Immature natural killer cell (primary cell): ENCODE measurements around the gene HMX3. TPM values are rescaled to one million over a fixed set of nuclear protein-coding genes. Genes with fewer than 3 reads are reported as not detected.
"Not testable (repeated sequence)": the region's sequence is repeated elsewhere in the genome, so short reads cannot be mapped to it uniquely, and the experiment has no call there.

Experiments
- DNase-seq, 3 donors: peaks; one replicate each; pipeline ENCODE4 v3.0.0; 2022; ENCODE audit warnings: mixed read lengths in 1 of 3
- H3K27ac Mint-ChIP-seq, 6 donors: one replicate each; pipeline ENCODE4 v1.8.0; 2020; ENCODE audit warnings: mixed read lengths in 6 of 6, mild to moderate bottlenecking in 5 of 6, inconsistent platforms in 4 of 6, moderate library complexity in 3 of 6
- H3K27me3 Mint-ChIP-seq, 3 donors: one replicate each; pipeline ENCODE4 v1.8.0; 2020 to 2021; ENCODE audit warnings: low read depth in 3 of 3, mild to moderate bottlenecking in 3 of 3, mixed read lengths in 3 of 3, moderate library complexity in 3 of 3, inconsistent platforms in 1 of 3
- H3K36me3 Mint-ChIP-seq, 3 donors: one replicate each; pipeline ENCODE4 v1.8.0; 2020; ENCODE audit warnings: mixed read lengths in 3 of 3, inconsistent platforms in 2 of 3, mild to moderate bottlenecking in 2 of 3
- H3K4me1 Mint-ChIP-seq, 2 donors: one replicate each; pipeline ENCODE4 v1.8.0; 2020; ENCODE audit warnings: inconsistent platforms in 2 of 2, mild to moderate bottlenecking in 2 of 2, mixed read lengths in 2 of 2, moderate library complexity in 1 of 2
- H3K4me3 Mint-ChIP-seq, 5 donors: one replicate each; pipeline ENCODE4 v1.8.0; 2020; ENCODE audit warnings: mild to moderate bottlenecking in 5 of 5, mixed read lengths in 5 of 5, inconsistent platforms in 3 of 5, moderate library complexity in 3 of 5
- H3K9me3 Mint-ChIP-seq, 6 donors: one replicate each; pipeline ENCODE4 v1.8.0; 2020; ENCODE audit warnings: mild to moderate bottlenecking in 6 of 6, mixed read lengths in 6 of 6, inconsistent platforms in 4 of 6, moderate library complexity in 3 of 6
- polyA plus RNA-seq, 3 donors: library from polyadenylated mRNA; unstranded; fragments of 300-500 nt; fragmentation: Illumina TruSeq; gene quantifications; one replicate each; pipeline ENCODE4 v1.2.3, GENCODE V29; 2021

Gene HMX3
- polyA plus RNA-seq, 3 donors from 2014 or later = not detected

DNA sequence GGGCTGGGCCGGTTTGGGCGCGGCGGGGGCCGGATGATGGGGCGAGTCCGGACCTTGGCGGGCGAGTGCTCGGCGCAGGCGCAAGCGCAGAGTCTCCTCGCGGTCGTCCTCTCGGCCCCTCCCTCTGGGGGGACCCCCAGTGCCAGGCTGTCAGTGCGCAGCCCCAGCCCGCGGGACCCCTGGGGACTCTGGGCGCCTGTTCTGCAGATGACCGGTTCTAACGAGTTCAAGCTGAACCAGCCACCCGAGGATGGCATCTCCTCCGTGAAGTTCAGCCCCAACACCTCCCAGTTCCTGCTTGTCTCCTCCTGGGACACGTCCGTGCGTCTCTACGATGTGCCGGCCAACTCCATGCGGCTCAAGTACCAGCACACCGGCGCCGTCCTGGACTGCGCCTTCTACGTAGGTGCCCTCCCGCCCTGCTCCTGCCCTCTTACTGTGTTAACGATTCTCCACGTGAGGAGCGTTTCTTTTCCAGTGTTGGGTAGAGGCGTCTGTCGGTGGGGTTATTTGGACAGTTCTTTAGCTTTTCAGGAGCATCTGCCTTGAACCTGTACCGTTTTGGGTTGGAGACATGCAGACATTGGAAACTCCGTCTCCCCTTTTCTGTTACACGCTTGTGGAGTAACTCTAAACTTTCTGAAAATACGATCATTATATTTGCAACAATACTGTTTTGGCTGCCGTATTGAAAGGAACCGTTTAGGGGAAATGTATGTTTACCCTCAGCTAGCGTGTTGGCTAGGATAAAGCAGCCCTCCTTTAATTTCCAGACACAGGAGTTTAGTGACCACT is 19.1 kb downstream of the HMX3 start:
- Mint-ChIP-seq H3K4me1 (peaks cover 65 to 78% of the 10 kb centered on the region in 2 donors), H3K27me3 (peaks cover 20 to 36% (median 25%) of the 10 kb centered on the region in 3 donors), H3K27ac (peak overlapping the region; percentile 94 to 99 (median 98)), H3K36me3 (peaks cover 14 to 28% (median 17%) of the 10 kb centered on the region in 3 donors), H3K9me3 (no peaks in the 10 kb centered on the region), H3K4me3 (peak overlapping the region; percentile 99 to 100 (median 99))
- peak; percentile 47 to 55 (median 49) for DNase-seq

DNA sequence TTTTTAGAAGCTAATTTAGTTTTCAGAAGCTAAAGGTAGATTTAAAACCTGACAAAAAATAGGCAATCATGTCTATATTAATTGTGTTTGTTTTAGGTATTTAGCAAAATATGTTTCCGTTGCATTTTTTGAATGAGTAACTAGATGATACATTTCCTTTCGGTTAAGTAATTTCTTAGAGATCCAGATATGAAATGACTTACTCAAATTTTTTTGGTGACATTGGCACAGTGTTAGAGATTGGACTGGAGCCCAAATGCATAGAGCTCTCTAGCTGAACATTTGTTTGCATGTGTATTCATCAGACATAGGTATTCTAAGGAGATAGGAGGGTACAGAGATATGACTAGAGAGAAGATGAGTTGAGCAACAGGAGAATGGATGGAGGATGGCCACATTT is 20.3 kb downstream of the HMX3 start:
- DNase-seq = no peak
- H3K36me3 Mint-ChIP-seq = peaks cover 14 to 28% (median 17%) of the 10 kb centered on the region in 3 donors
- H3K4me1 Mint-ChIP-seq = peaks cover 71 to 81% of the 10 kb centered on the region in 2 donors
- no peaks in the 10 kb centered on the region for H3K9me3 Mint-ChIP-seq
- peak overlapping the region in 4 of 5 donors; percentile 20 to 100 (median 99) for H3K4me3 Mint-ChIP-seq
- H3K27ac Mint-ChIP-seq = peak overlapping the region in 2 of 6 donors; percentile 2 to 67
- H3K27me3 Mint-ChIP-seq = peaks cover 14 to 24% (median 20%) of the 10 kb centered on the region in 3 donors

DNA sequence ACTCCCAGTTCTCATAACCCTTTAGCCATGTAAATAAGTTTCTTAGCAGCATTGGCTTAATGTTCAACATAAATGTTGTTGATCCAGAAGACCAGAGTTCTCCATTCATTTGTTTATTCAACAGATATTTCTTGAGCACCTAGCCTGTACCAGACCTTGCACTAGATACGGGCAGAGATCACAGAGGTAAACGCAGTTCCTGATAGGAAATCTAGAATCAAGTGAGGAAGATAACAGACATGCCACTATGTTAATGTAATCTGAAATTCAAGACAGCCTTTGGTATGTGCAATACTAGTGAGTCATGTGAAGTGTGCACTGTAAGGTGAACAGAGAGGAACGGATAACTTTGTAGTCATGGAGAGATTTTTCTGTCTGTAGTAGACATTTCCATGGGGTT is 21.4 kb downstream of the HMX3 start:
- Mint-ChIP-seq H3K27ac (peak overlapping the region in 3 of 6 donors; percentile 3 to 14 (median 6)), H3K9me3 (no peaks in the 10 kb centered on the region), H3K36me3 (peaks cover 21 to 35% (median 23%) of the 10 kb centered on the region in 3 donors), H3K4me3 (peak overlapping the region in 1 of 5 donors; percentile 1), H3K4me1 (peaks cover 74 to 86% of the 10 kb centered on the region in 2 donors), H3K27me3 (peaks cover 6 to 16% (median 14%) of the 10 kb centered on the region in 3 donors)
- DNase-seq = no peak

DNA sequence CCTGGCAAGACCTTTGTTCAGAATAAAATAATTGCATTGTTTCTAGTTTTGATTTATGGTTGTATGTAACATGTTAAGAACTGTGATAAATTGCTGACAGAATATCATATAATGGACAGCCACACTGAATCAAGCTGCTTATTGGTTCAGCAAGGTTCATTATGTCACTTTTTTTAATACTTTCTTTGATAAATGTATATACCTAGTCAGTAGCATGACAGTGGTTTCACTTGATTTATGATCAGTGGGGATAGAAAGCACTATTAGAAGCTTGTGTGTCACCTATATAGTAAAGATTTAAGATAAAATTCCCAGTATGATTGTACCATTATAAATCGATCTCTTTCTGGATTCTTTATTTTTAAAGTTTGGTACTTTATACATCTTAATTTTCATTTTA is 22.9 kb downstream of the HMX3 start:
- Mint-ChIP-seq H3K4me3 (peak overlapping the region in 1 of 5 donors; percentile 0), H3K27ac (peak overlapping the region in 3 of 6 donors; percentile 48 to 81 (median 49)), H3K4me1 (peaks cover 69 to 87% of the 10 kb centered on the region in 2 donors), H3K27me3 (peaks cover 4 to 7% (median 7%) of the 10 kb centered on the region in 3 donors), H3K36me3 (peaks cover 23 to 41% (median 27%) of the 10 kb centered on the region in 3 donors), H3K9me3 (no peaks in the 10 kb centered on the region)
- no peak for DNase-seq

DNA sequence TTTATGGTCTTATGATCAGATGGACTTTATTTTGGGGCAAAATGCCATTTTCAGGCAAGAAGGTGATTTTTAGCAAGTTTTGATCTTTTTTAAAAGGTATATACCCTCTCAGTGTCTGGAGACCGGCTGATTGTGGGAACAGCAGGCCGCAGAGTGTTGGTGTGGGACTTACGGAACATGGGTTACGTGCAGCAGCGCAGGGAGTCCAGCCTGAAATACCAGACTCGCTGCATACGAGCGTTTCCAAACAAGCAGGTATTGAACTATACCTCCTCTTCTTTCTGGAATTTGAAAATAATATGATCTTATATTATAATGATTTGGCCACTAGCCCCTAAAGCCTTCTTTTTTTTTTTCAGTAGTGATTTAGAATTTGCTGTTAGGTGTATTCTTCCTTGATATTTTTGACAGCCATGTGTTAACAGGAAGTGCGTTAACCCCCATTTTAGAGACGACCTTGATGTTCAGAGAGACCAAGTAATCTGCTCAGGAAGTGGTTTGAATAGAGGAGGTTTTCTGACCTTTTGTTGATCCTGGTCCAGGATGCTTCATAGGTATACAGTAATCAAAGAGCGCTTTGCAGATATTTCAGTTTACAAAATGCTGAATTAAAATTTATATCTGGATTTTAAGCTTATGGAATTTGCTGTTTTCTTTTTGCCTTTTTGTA is 24.7 kb downstream of the HMX3 start:
- H3K27ac Mint-ChIP-seq = peak overlapping the region; percentile 54 to 91 (median 70)
- peak; percentile 31 to 48 (median 36) for DNase-seq
- H3K4me3 Mint-ChIP-seq = peak overlapping the region; percentile 13 to 84 (median 30)
- no peaks in the 10 kb centered on the region for H3K9me3 Mint-ChIP-seq
- H3K36me3 Mint-ChIP-seq = peaks cover 23 to 56% (median 30%) of the 10 kb centered on the region in 3 donors
- peaks cover 0 to 2% (median 0%) of the 10 kb centered on the region in 3 donors for H3K27me3 Mint-ChIP-seq
- peaks cover 56 to 84% of the 10 kb centered on the region in 2 donors for H3K4me1 Mint-ChIP-seq

DNA sequence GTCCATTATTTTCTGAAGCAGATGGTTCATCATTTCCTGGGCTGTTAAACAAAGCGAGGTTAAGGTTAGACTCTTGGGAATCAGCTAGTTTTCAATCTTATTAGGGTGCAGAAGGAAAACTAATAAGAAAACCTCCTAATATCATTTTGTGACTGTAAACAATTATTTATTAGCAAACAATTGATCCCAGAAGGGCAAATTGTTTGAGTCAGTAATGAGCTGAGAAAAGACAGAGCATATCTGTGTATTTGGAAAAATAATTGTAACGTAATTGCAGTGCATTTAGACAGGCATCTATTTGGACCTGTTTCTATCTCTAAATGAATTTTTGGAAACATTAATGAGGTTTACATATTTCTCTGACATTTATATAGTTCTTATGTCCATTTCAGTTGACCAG is 28.5 kb downstream of the HMX3 start:
- Mint-ChIP-seq H3K4me1 (peaks cover 26 to 64% of the 10 kb centered on the region in 2 donors), H3K36me3 (peaks cover 6 to 47% (median 28%) of the 10 kb centered on the region in 3 donors), H3K27me3 (peaks cover 0 to 5% (median 0%) of the 10 kb centered on the region in 3 donors), H3K4me3 (no peak overlapping the region), H3K27ac (no peak overlapping the region), H3K9me3 (no peaks in the 10 kb centered on the region)
- DNase-seq = no peak

DNA sequence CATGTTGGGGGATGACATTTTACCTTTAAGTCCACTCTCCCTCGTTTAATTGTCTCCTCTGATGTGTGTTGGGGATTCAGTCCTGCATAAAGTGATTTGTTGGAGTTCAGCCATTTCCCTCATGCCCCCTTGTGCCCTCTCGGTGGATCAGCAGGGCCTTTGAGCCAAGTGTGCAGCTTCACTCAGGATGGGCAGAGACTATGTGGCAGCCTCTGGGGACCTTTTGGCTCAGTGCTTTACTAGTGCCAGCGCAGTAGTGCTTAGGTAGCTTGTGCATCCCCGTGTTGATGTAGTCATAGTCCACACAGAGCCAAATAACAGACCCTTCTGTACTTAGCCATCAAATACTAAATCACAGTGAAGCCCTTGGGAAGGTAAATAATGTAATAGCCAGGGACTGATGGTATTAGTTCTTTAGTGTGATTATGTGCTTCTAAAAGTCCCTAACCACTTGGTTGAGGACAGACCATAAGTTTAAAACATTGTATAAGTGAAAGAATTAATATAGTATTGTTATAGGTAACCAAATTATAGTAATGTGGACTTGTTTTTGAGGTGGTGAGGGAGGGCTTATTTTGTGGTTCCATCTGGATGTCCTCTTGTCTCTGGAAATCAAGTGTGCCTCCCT is 29.8 kb downstream of the HMX3 start:
- DNase-seq = no peak
- no peaks in the 10 kb centered on the region for H3K9me3 Mint-ChIP-seq
- peaks cover 16 to 52% of the 10 kb centered on the region in 2 donors for H3K4me1 Mint-ChIP-seq
- H3K36me3 Mint-ChIP-seq = peaks cover 6 to 50% (median 28%) of the 10 kb centered on the region in 3 donors
- H3K27ac Mint-ChIP-seq = peak overlapping the region in 3 of 6 donors; percentile 14 to 69 (median 68)
- no peak overlapping the region for H3K4me3 Mint-ChIP-seq
- peaks cover 0 to 3% (median 0%) of the 10 kb centered on the region in 3 donors for H3K27me3 Mint-ChIP-seq

DNA sequence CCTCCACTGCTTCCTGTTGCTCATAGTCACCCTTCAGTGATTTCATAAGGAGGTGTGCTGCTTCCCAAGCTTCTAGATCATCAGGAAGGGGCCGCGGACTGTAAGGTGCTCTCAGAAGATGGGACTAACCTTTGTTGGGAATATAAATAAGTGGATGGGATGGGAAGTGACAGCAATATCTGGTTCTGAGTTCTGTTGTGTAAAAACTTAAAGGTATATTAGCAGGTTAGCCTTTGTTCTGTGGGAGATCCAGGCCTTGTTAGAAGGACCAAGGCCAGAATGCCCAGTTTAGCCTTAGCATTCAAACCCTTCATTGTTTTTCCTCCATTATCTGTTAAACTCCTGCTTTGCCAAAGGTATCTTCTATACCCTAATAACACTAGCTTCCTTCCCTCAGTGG is 30.8 kb downstream of the HMX3 start:
- H3K4me1 Mint-ChIP-seq = peaks cover 7 to 41% of the 10 kb centered on the region in 2 donors
- no peak overlapping the region for H3K27ac Mint-ChIP-seq
- peaks cover 3 to 47% (median 25%) of the 10 kb centered on the region in 3 donors for H3K36me3 Mint-ChIP-seq
- no peak for DNase-seq
- no peak overlapping the region for H3K4me3 Mint-ChIP-seq
- H3K27me3 Mint-ChIP-seq = peaks cover 0 to 3% (median 0%) of the 10 kb centered on the region in 3 donors
- no peaks in the 10 kb centered on the region for H3K9me3 Mint-ChIP-seq

DNA sequence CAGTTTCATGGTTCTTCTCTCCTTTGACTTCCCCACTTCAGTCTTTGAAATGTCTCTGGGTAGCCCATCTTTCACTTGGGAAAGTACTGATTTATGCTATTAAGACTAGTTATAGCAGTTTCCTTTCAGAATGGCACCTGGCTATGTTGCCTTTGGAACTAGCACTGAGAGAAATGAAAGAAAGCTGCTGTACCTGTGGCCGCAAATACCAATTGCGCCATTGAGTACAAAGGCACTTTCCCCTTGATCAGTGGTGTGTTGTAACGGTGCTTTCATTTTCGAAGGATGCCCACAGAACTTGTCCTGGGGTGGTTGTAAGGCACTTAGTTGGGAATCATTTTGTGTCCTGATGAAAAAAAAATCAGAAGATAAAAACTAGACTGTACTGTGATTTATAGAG is 35.2 kb downstream of the HMX3 start:
- Mint-ChIP-seq H3K4me3 (no peak overlapping the region), H3K4me1 (peaks cover 7 to 31% of the 10 kb centered on the region in 2 donors), H3K27me3 (peaks cover 0 to 2% (median 0%) of the 10 kb centered on the region in 3 donors), H3K9me3 (no peaks in the 10 kb centered on the region), H3K27ac (no peak overlapping the region), H3K36me3 (peaks cover 6 to 23% (median 11%) of the 10 kb centered on the region in 3 donors)
- DNase-seq = no peak

DNA sequence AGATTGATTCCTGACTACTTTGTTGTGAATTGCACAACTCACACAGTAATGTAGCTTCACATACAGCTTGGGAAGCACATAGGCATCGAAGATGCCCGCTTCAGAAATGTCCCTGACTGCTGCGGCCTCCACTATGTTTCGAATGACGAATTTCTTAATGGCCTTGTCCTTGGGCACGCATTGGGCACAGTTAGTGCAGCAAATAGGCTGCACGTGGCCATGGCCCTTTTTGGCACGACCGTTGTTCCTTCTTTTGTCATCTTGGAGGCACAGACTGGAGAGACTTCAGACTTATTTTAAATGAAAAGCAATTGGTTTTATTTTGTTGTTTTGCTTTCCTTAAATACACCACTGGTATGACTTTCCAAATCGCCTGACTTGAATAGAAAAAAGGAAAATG is 35.8 kb downstream of the HMX3 start:
- peaks cover 10 to 23% (median 15%) of the 10 kb centered on the region in 3 donors for H3K36me3 Mint-ChIP-seq
- H3K27me3 Mint-ChIP-seq, H3K27ac Mint-ChIP-seq, DNase-seq, H3K4me3 Mint-ChIP-seq, H3K9me3 Mint-ChIP-seq: not testable (repeated sequence)
- H3K4me1 Mint-ChIP-seq = peaks cover 7 to 24% of the 10 kb centered on the region in 2 donors

DNA sequence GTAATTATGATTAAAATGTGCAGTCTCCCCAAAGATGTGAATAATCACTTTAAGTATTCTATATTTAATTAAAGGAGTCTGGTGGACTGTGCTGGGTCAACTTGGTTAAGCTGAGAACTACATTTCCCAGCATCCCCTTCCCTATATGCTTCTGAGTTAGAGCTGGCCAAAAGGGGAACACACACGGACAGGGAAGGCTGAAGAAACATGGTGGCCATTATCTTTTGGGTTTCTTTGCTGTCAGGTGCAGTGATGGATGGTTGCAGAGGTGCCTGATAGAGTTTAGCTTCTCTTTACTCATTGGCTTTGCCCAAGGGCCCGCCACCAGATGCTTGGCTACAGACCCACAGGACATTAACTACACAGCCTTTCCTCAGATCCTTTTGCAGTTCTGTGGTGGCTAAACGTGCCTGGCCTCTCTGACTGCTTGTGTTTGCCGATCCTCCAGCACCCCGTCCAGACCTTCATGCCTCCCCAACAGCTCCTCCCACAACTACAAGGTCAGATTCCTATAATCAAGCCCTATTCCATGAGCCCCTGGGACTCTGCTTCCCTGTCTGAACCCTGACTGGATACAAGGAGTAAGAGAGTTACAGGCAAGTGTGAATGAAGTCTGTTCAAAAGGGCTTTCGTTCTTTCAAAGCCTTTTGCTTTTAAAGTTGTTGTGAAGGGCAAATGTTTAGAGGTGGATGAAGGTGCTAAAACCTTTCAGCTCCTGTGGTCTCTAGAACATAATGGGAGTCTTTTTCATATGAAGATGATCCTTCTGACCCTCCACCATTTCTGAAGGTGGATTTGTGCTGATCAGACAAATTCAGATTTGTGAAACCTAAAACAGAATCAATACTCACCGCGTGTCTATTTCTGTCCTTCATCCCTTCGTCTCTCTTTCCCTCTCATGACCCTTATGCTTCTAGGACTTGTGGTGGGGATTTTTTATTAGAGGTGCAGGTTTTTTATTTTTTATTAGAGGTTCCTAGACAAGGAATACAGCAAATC is 39.9 kb downstream of the HMX3 start:
- DNase-seq = no peak
- peaks cover 0 to 2% (median 0%) of the 10 kb centered on the region in 3 donors for H3K27me3 Mint-ChIP-seq
- H3K27ac Mint-ChIP-seq = no peak overlapping the region
- H3K4me1 Mint-ChIP-seq = peaks cover 3 to 21% of the 10 kb centered on the region in 2 donors
- peaks cover 20 to 32% (median 32%) of the 10 kb centered on the region in 3 donors for H3K36me3 Mint-ChIP-seq
- no peak overlapping the region for H3K4me3 Mint-ChIP-seq
- no peaks in the 10 kb centered on the region for H3K9me3 Mint-ChIP-seq

DNA sequence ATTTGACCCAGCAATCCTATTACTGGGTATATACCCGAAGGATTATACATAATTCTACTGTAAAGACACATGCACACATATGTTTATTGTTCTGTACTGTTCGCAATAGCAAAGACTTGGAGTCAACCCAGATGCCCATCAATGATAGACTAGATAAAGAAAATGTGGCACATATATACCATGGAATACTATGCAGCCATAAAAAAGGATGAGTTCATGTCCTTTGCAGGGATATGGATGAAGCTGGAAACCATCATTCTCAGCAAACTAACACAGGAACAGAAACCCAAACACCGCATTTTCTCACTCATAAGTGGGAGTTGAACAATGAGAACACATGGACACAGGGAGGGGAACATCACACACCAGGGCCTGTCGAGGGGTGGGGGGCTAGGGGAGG is 42.6 kb downstream of the HMX3 start:
- DNase-seq, H3K4me3 Mint-ChIP-seq, H3K9me3 Mint-ChIP-seq, H3K27ac Mint-ChIP-seq, H3K27me3 Mint-ChIP-seq: not testable (repeated sequence)
- Mint-ChIP-seq H3K4me1 (peaks cover 3 to 21% of the 10 kb centered on the region in 2 donors), H3K36me3 (peaks cover 24 to 43% (median 35%) of the 10 kb centered on the region in 3 donors)
